Tibial artery (tissue), 4 donors: ENCODE results near the gene CSMD2.

Experiments used
- DNase-seq, 2 donors: peaks; one replicate each; pipeline ENCODE4 v3.0.0-alpha.2; 2019
- H3K27ac ChIP-seq, 2 donors: fragments of 200-600 bp; sonication (generic) in 1 of 2; 1 replicate in 1 of 2; 2 replicates in 1 of 2; pipeline ENCODE4 v1.5.1; 2018 to 2019; ENCODE audit warnings: mild to moderate bottlenecking in 1 of 2
- H3K27me3 ChIP-seq, 2 donors: fragments of 200-600 bp; sonication (generic) in 1 of 2; one replicate each; pipeline versions ENCODE4 v1.5.1 to v1.6.0; 2016 to 2019
- H3K36me3 ChIP-seq, 3 donors: fragments of 200-600 bp; sonication (generic) in 2 of 3; one replicate each; pipeline ENCODE4 v1.5.1; 2016 to 2019; ENCODE audit warnings: mild to moderate bottlenecking in 2 of 3
- H3K4me1 ChIP-seq, 4 donors: fragments of 200-600 bp; sonication (generic) in 2 of 4; 1 replicate in 3 of 4; 2 replicates in 1 of 4; pipeline ENCODE4 v1.5.1; 2016 to 2019
- H3K4me3 ChIP-seq, 2 donors: fragments of 200-600 bp; sonication (generic) in 1 of 2; 1 replicate in 1 of 2; 2 replicates in 1 of 2; pipeline ENCODE4 v1.5.1; 2018 to 2019; ENCODE audit warnings: mild to moderate bottlenecking in 2 of 2
- H3K9me3 ChIP-seq, 3 donors: fragments of 200-600 bp; sonication (generic) in 1 of 3; one replicate each; pipeline ENCODE4 v1.5.1; 2016 to 2019
- intact Hi-C: fragments of 100-400 bp; cut with DNase I; formaldehyde crosslinking; loops from one replicate; pipeline ENCODE4 v1.15.0; 2023; ENCODE audit warnings: low total_unique reads
- TF ChIP-seq, protein P1 (sequence below), 2 experiments: fragments of 200-600 bp in 1 of 2; fragments of 450-650 bp in 1 of 2; IDR thresholded peaks; one replicate each; pipeline ENCODE4 v1.5.1; 2017 to 2019; ENCODE audit warnings: antibody characterized with exemption in 2 of 2, mild to moderate bottlenecking in 1 of 2, moderate library complexity in 1 of 2

Gene CSMD2

DNA sequence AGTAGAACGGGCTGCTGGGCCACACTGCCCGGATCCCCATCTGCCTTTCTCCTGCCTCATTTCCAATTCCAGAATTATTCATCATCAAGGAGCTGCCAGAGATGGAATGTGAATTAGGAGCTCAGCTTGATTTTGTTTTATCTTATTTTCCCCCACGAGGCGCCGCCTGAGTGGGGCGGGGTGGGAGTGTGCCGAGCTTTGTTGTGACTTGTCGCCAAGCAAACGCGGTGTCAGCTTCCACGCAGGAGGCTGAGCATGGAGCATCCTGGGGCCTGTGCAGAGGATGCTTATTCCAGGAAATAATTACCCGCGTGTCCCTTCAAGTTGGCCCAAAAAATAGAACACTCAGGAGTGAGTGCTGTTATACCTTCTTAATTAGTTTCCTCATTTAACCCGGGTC lies 209.9 kb downstream of the CSMD2 start:
- DNase-seq: no peak
- TF ChIP-seq, protein P1, sequence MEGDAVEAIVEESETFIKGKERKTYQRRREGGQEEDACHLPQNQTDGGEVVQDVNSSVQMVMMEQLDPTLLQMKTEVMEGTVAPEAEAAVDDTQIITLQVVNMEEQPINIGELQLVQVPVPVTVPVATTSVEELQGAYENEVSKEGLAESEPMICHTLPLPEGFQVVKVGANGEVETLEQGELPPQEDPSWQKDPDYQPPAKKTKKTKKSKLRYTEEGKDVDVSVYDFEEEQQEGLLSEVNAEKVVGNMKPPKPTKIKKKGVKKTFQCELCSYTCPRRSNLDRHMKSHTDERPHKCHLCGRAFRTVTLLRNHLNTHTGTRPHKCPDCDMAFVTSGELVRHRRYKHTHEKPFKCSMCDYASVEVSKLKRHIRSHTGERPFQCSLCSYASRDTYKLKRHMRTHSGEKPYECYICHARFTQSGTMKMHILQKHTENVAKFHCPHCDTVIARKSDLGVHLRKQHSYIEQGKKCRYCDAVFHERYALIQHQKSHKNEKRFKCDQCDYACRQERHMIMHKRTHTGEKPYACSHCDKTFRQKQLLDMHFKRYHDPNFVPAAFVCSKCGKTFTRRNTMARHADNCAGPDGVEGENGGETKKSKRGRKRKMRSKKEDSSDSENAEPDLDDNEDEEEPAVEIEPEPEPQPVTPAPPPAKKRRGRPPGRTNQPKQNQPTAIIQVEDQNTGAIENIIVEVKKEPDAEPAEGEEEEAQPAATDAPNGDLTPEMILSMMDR (IDR thresholded peaks at IDR 0.05): no peak
- Histone ChIP-seq H3K27ac (no peak overlapping the region), H3K9me3 (no peaks in the 10 kb centered on the region), H3K4me3 (no peak overlapping the region), H3K36me3 (no peaks in the 10 kb centered on the region), H3K27me3 (no peaks in the 10 kb centered on the region), H3K4me1 (no peaks in the 10 kb centered on the region)
- intact Hi-C loops: no loop called here

DNA sequence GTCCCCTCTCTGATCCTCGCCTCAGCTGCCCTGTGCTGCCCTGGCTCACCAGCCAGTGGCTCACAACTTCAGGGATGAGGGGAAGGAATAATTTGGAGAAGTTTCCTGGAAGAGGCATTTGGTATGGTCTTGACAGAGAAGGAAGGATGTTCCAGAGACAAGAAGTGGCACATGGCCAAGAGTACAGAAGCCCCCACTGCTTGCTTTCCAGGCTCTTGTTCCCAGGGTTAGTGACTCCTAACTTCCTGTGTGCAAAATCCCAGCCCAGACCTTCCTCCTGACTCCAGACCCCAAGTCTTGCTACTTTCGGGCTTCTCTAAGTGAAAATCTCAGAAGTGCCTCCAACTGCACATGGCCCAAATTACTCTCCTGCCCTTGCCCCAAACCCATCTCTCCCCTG lies 215.5 kb downstream of the CSMD2 start:
- intact Hi-C loops: no loop called here
- peaks cover 0 to 11% (median 5%) of the 10 kb centered on the region in 4 donors for H3K4me1 ChIP-seq
- H3K36me3 ChIP-seq: no peaks in the 10 kb centered on the region
- no peaks in the 10 kb centered on the region for H3K27me3 ChIP-seq
- H3K9me3 ChIP-seq: no peaks in the 10 kb centered on the region
- no peak for DNase-seq
- TF ChIP-seq, protein P1 (IDR thresholded peaks at IDR 0.05): no peak
- no peak overlapping the region for H3K27ac ChIP-seq
- H3K4me3 ChIP-seq: no peak overlapping the region

DNA sequence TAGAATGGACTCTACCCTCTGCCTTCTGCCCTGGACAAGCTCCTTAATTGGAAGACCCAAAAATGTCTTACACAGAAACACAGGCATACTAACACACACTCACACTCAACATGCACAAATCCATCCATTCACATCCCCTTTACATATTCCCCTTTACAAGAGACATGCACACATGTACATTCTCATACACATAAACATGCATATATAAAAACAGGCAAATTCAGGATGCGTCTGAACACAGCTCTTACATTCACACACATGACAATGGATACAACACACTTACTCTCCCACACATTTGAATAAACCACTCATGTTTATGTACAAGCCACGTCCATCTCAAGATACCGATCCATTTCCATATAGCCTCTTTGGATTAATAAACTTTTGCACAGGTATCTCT lies 216.7 kb downstream of the CSMD2 start:
- DNase-seq: no peak
- H3K27ac ChIP-seq: no peak overlapping the region
- no peaks in the 10 kb centered on the region for H3K9me3 ChIP-seq
- intact Hi-C loops: no loop called here
- no peaks in the 10 kb centered on the region for H3K36me3 ChIP-seq
- H3K4me1 ChIP-seq: peaks cover 0 to 23% (median 12%) of the 10 kb centered on the region in 4 donors
- H3K4me3 ChIP-seq: no peak overlapping the region
- H3K27me3 ChIP-seq: no peaks in the 10 kb centered on the region
- TF ChIP-seq, protein P1 (IDR thresholded peaks at IDR 0.05): no peak

DNA sequence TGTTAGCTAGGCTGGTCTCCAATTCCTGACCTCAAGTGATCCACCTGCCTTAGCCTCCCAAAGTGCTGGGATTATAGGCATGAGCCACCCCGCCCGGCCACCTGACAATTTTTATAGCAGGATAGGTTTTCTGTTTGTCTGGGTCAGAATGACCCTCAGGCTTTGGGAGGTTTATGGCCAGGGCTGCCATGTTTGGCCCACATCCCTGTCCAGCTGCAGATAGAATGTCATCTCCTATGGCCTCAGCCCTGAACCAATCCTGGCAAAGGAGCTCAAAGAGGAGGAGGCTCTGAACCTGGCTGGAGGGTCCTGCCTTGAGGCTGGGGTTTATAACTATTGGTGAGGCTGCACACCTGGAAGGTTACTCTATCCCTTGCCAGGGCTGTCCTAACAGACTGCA lies 218.2 kb downstream of the CSMD2 start:
- peaks cover 0 to 32% (median 13%) of the 10 kb centered on the region in 4 donors for H3K4me1 ChIP-seq
- intact Hi-C loops: no loop called here
- H3K27ac ChIP-seq: no peak overlapping the region
- TF ChIP-seq, protein P1 (IDR thresholded peaks at IDR 0.05): no peak
- DNase-seq: no peak
- H3K36me3 ChIP-seq: no peaks in the 10 kb centered on the region
- no peak overlapping the region for H3K4me3 ChIP-seq
- H3K9me3 ChIP-seq: no peaks in the 10 kb centered on the region
- H3K27me3 ChIP-seq: no peaks in the 10 kb centered on the region

DNA sequence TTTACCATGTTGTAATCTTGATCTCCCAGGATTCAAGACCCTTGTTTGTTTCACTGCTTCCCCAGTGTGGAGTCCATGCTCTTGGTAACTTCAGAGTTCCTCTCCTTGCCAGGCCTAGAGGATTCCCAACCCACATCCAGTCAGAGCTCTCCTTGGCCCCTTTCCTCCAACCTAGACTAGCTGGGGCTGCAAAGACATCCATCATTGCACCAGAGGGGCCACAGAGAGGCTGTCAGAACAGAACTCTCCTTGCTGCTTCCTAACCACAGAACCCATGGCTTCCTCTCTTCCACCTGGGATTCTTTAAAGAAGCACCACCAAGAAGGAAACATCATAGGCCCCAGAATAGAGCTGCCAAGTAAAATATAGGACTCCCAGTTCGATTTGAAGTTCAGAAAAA lies 220.2 kb downstream of the CSMD2 start:
- intact Hi-C loops: no loop called here
- Histone ChIP-seq H3K36me3 (no peaks in the 10 kb centered on the region), H3K4me3 (no peak overlapping the region), H3K27ac (no peak overlapping the region), H3K4me1 (peaks cover 0 to 32% (median 13%) of the 10 kb centered on the region in 4 donors), H3K9me3 (no peaks in the 10 kb centered on the region), H3K27me3 (no peaks in the 10 kb centered on the region)
- TF ChIP-seq, protein P1 (IDR thresholded peaks at IDR 0.05): no peak
- no peak for DNase-seq

DNA sequence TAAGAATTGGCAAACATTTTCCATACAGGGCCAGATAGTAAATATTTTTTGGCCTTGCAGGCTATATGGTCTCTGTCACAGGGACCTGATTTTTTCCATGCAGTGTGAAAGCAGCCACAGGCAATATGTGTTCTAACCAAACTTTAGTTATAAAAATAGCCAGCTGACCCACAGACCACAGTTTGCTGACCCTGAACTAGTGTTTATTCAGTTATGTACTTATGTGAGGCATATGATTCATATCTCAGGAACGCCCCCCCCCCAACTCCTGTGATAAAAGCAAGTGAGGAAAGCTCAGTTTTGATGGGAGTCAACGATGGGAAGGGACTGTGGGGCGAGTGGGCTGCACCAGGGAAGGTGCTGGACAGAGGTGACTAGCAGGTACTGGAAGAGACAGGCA lies 221.1 kb downstream of the CSMD2 start:
- no peaks in the 10 kb centered on the region for H3K9me3 ChIP-seq
- intact Hi-C loops: no loop called here
- H3K4me3 ChIP-seq: no peak overlapping the region
- no peak for DNase-seq
- H3K27me3 ChIP-seq: no peaks in the 10 kb centered on the region
- TF ChIP-seq, protein P1 (IDR thresholded peaks at IDR 0.05): no peak
- peaks cover 0 to 32% (median 13%) of the 10 kb centered on the region in 4 donors for H3K4me1 ChIP-seq
- no peaks in the 10 kb centered on the region for H3K36me3 ChIP-seq
- no peak overlapping the region for H3K27ac ChIP-seq
